Transverse colon (tissue), 4 donors: ENCODE measurements around the gene ARHGEF3. TPM values are rescaled to one million over a fixed set of nuclear protein-coding genes. Genes with fewer than 3 reads are reported as not detected.

ENCODE experiments used
- DNase-seq: peaks from one replicate; pipeline ENCODE4 v3.0.0-alpha.2; 2019
- H3K27ac ChIP-seq, 4 donors: fragments of 200-600 bp; sonication (generic); 2 replicates each; pipeline ENCODE4 v1.5.1; 2016 to 2018; ENCODE audit warnings: inconsistent platforms in 4 of 4
- H3K27me3 ChIP-seq: fragments of 200-600 bp; sonication (generic); 2 replicates; pipeline ENCODE4 v1.5.1; 2017; ENCODE audit warnings: inconsistent platforms
- H3K36me3 ChIP-seq, 4 donors: fragments of 200-600 bp; sonication (generic); 2 replicates each; pipeline ENCODE4 v1.5.1; 2017 to 2019; ENCODE audit warnings: inconsistent platforms in 4 of 4
- H3K4me1 ChIP-seq, 4 donors: fragments of 200-600 bp; sonication (generic); 2 replicates each; pipeline ENCODE4 v1.5.1; 2017 to 2020; ENCODE audit warnings: inconsistent platforms in 4 of 4
- H3K4me3 ChIP-seq, 4 donors: fragments of 200-600 bp; sonication (generic); 1 replicate in 1 of 4; 2 replicates in 3 of 4; pipeline versions ENCODE4 v1.5.1 to v1.6.1; 2017 to 2019; ENCODE audit warnings: inconsistent platforms in 4 of 4
- H3K9me3 ChIP-seq, 2 donors: fragments of 200-600 bp; sonication (generic); 2 replicates each; pipeline ENCODE4 v1.5.1; 2017 to 2019; ENCODE audit warnings: inconsistent platforms in 2 of 2
- CTCF ChIP-seq, 5 experiments: fragments of 200-600 bp in 3 of 5; fragments of 450-650 bp in 2 of 5; sonication (generic) in 3 of 5; IDR thresholded peaks; 1 replicate in 2 of 5; 2 replicates in 3 of 5; pipeline ENCODE4 v1.5.1; 2016 to 2017; ENCODE audit warnings: antibody characterized with exemption in 5 of 5, inconsistent platforms in 3 of 5, mild to moderate bottlenecking in 2 of 5, moderate library complexity in 1 of 5
- EP300 ChIP-seq: sonication (generic); formaldehyde crosslinking; IDR thresholded peaks from one replicate; pipeline ENCODE4 v1.6.1; 2017; ENCODE audit warnings: antibody characterized with exemption, low read depth
- POLR2A ChIP-seq: fragments of 450-650 bp; IDR thresholded peaks from one replicate; pipeline ENCODE4 v1.6.1; 2016; ENCODE audit warnings: antibody characterized with exemption, mild to moderate bottlenecking, moderate library complexity
- POLR2AphosphoS5 ChIP-seq, 3 donors: sonication (generic); formaldehyde crosslinking; IDR thresholded peaks; one replicate each; pipeline ENCODE4 v1.6.1; 2016; ENCODE audit warnings: antibody characterized with exemption in 3 of 3
- WGBS, 2 donors: methylation state at CpG; one replicate each; pipeline ENCODE4 v1.1.5; 2018; ENCODE audit warnings: low coverage in 1 of 2; 5-methylcytosine and 5-hydroxymethylcytosine counted together
- in situ Hi-C, 4 donors: fragments of 200-750 bp; cut with MboI; loops; one replicate each; pipeline versions ENCODE4 v1.15.0 to v1.15.1; 2017; ENCODE audit warnings: low sequenced_read_pairs in 3 of 4, low pct_ligation_motif_present in 1 of 4, low pct_unique_long_range_greater_than_20kb in 1 of 4
- intact Hi-C: fragments of 100-400 bp; cut with DNase I; formaldehyde crosslinking; loops from one replicate; pipeline ENCODE4 v1.15.1; 2023; ENCODE audit warnings: low total_unique reads
- total RNA-seq, 4 donors: library from RNA; depleted of rRNA; stranded (reverse); fragments of >200 nt; gene quantifications; one replicate each; pipeline ENCODE4 v1.1.0, GENCODE V29; 2016

ARHGEF3 gene
- total RNA-seq, 4 donors from 2014 or later, result 2.6 to 13.2 (median 5.6) TPM

- WGBS, 2 donors, result 87 to 89% methylated on average over 5 to 9 of the region's 9 CpGs
- in situ Hi-C loops, result no loop called here
- H3K27me3 ChIP-seq, result no peaks in the 10 kb centered on the region
These were observed 34.8 kb upstream of the ARHGEF3 start for GRCh38 chr3:56836276-56837163.

GRCh38 chr3:56835650-56836227, 34.0 kb upstream of the ARHGEF3 start:
- in situ Hi-C loops (no loop called here), intact Hi-C loops (no loop called here)
- no peak for TF ChIP-seq EP300
- TF ChIP-seq POLR2AphosphoS5 (IDR thresholded peaks at IDR 0.05), result no peak
- no peak for TF ChIP-seq POLR2A
- no peak for TF ChIP-seq CTCF (IDR thresholded peaks at IDR 0.05)
- Histone ChIP-seq H3K36me3 (no peaks in the 10 kb centered on the region), H3K4me1 (no peaks in the 10 kb centered on the region), H3K4me3 (no peak overlapping the region), H3K27me3 (no peaks in the 10 kb centered on the region), H3K27ac (no peak overlapping the region), H3K9me3 (no peaks in the 10 kb centered on the region)
- WGBS, 2 donors, result 82 to 84% methylated on average over 6 of the region's 6 CpGs
- no peak for DNase-seq

More at GRCh38 chr3:56836276-56837163, 34.8 kb upstream of the ARHGEF3 start:
- intact Hi-C loops, result no loop called here
- DNase-seq, result no peak
- H3K4me1 ChIP-seq, result no peaks in the 10 kb centered on the region
- no peaks in the 10 kb centered on the region for H3K9me3 ChIP-seq
- no peak overlapping the region for H3K27ac ChIP-seq
- H3K4me3 ChIP-seq, result no peak overlapping the region
- TF ChIP-seq POLR2A, result no peak
- TF ChIP-seq POLR2AphosphoS5 (IDR thresholded peaks at IDR 0.05), result no peak
- no peak for TF ChIP-seq EP300
- no peak for TF ChIP-seq CTCF (IDR thresholded peaks at IDR 0.05)
- no peaks in the 10 kb centered on the region for H3K36me3 ChIP-seq

GRCh38 chr3:56833536-56833935, 31.8 kb upstream of the ARHGEF3 start:
- intact Hi-C loops (no loop called here), in situ Hi-C loops (no loop called here)
- no peaks in the 10 kb centered on the region for H3K4me1 ChIP-seq
- no peak for DNase-seq
- H3K27ac ChIP-seq, result no peak overlapping the region
- H3K36me3 ChIP-seq, result no peaks in the 10 kb centered on the region
- H3K27me3 ChIP-seq, result no peaks in the 10 kb centered on the region
- H3K4me3 ChIP-seq, result no peak overlapping the region
- WGBS, 2 donors, result 75 to 80% methylated on average over 1 to 2 of the region's 2 CpGs
- no peaks in the 10 kb centered on the region for H3K9me3 ChIP-seq
- TF ChIP-seq POLR2A (no peak), CTCF (IDR thresholded peaks at IDR 0.05) (no peak)

- no peaks in the 10 kb centered on the region for H3K9me3 ChIP-seq
- in situ Hi-C loops, result no loop called here
- DNase-seq, result no peak
- H3K27me3 ChIP-seq, result no peaks in the 10 kb centered on the region
- no peaks in the 10 kb centered on the region for H3K4me1 ChIP-seq
- H3K4me3 ChIP-seq, result no peak overlapping the region
- H3K27ac ChIP-seq, result no peak overlapping the region
- TF ChIP-seq CTCF (IDR thresholded peaks at IDR 0.05) (no peak), POLR2AphosphoS5 (IDR thresholded peaks at IDR 0.05) (no peak), EP300 (no peak)
- intact Hi-C loops, result no loop called here
- no peaks in the 10 kb centered on the region for H3K36me3 ChIP-seq
These were observed 31.3 kb upstream of the ARHGEF3 start for GRCh38 chr3:56833022-56833421.
